Natural killer cell (primary cell): ENCODE measurements around the gene BORCS5. TPM values are rescaled to one million over a fixed set of nuclear protein-coding genes. Genes with fewer than 3 reads are reported as not detected.

Experiments used
- ATAC-seq, 3 donors: fragments of 150-1000 bp in 2 of 3; fragments of 200-7000 bp in 1 of 3; cut with Tn5 transposase; 1 replicate in 1 of 3; 2 replicates in 2 of 3; pipeline ENCODE4 v1.10.0; 2021; ENCODE audit warnings: mild to moderate bottlenecking in 2 of 3, moderate library complexity in 2 of 3
- DNase-seq, 2 donors: peaks; one replicate each; pipeline versions ENCODE4 v3.0.0 to v3.0.0-alpha.2; 2013 to 2021; ENCODE audit warnings: mixed read lengths in 1 of 2
- H3K27ac ChIP-seq: one replicate; pipeline ENCODE4 v1.5.1; 2013; ENCODE audit warnings: mild to moderate bottlenecking, low read length
- H3K27me3 ChIP-seq: one replicate; pipeline ENCODE4 v1.6.1; 2013; ENCODE audit warnings: low read length; ENCODE audit not compliant: control insufficient read depth, insufficient read depth
- H3K36me3 ChIP-seq: one replicate; pipeline ENCODE4 v1.6.1; 2013; ENCODE audit warnings: low read length; ENCODE audit not compliant: control insufficient read depth, insufficient read depth
- H3K4me1 ChIP-seq: one replicate; pipeline ENCODE4 v1.6.1; 2013; ENCODE audit warnings: low read length; ENCODE audit not compliant: control insufficient read depth, insufficient read depth
- H3K4me3 ChIP-seq: one replicate; pipeline ENCODE4 v1.5.1; 2013; ENCODE audit warnings: low read length
- H3K9me3 ChIP-seq: one replicate; pipeline ENCODE4 v1.6.1; 2013; ENCODE audit warnings: low read length; ENCODE audit not compliant: control insufficient read depth, insufficient read depth
- H3K27ac Mint-ChIP-seq, 2 donors: one replicate each; pipeline ENCODE4 v1.8.0; 2022; ENCODE audit warnings: mild to moderate bottlenecking in 2 of 2, mixed read lengths in 2 of 2, moderate library complexity in 1 of 2
- H3K27me3 Mint-ChIP-seq, 2 donors: one replicate each; pipeline ENCODE4 v1.8.0; 2022; ENCODE audit warnings: low read depth in 2 of 2, mixed read lengths in 2 of 2
- H3K36me3 Mint-ChIP-seq: one replicate; pipeline ENCODE4 v1.8.0; 2022; ENCODE audit warnings: mixed read lengths
- H3K4me1 Mint-ChIP-seq, 2 donors: one replicate each; pipeline ENCODE4 v1.8.0; 2022; ENCODE audit warnings: mixed read lengths in 2 of 2
- H3K4me3 Mint-ChIP-seq: one replicate; pipeline ENCODE4 v1.8.0; 2022; ENCODE audit warnings: mild to moderate bottlenecking, moderate library complexity, mixed read lengths
- H3K9me3 Mint-ChIP-seq, 2 donors: one replicate each; pipeline ENCODE4 v1.8.0; 2022; ENCODE audit warnings: mixed read lengths in 2 of 2
- WGBS: methylation state at CpG from one replicate; pipeline ENCODE4 v1.1.7; 2013; ENCODE audit warnings: missing lambda C conversion rate; ENCODE audit not compliant: insufficient coverage; 5-methylcytosine and 5-hydroxymethylcytosine counted together
- intact Hi-C: fragments of 100-400 bp; cut with micrococcal nuclease; formaldehyde crosslinking; loops from one replicate; pipeline ENCODE4 v1.14.2; 2022
- total RNA-seq, 4 donors: library from RNA; stranded (reverse); fragments of 120-200 nt in 1 of 4; gene quantifications; one replicate each; pipeline versions ENCODE4 v1.2.3 to v1.2.4, GENCODE V29; 2013 to 2022
- TF ChIP-seq, protein P1 (sequence below): fragments of 200-600 bp; IDR thresholded peaks from one replicate; pipeline ENCODE4 v1.8.0; 2022; ENCODE audit warnings: antibody characterized with exemption

The BORCS5 gene
- total RNA-seq, 3 donors from 2014 or later (not counting 1 experiment from before 2014, with no cell fraction given) = 28.5 to 32.8 (median 29.2) TPM

DNA sequence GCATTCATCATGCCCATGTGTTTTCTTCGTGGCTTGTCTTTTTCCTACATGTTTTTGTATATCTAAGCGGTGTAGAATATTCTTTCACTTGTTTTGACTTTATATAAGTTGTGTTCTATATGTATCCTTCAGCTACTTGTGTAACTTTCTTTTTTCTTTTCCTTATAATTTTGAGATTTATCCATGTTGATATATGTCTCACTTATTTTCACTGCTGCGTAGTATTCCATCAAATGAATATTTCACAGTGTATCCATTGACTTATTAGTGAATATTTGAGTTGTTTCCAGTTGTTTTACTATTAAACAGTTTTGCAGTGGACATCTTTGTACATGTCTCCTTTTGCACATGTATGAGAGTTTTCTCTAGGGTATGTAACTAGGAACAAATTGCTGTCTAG, 43.9 kb downstream of the BORCS5 start:
- no peaks in the 10 kb centered on the region for H3K9me3 Mint-ChIP-seq
- H3K36me3 Mint-ChIP-seq = no peaks in the 10 kb centered on the region
- Histone ChIP-seq H3K9me3 (no peaks in the 10 kb centered on the region), H3K4me1 (no peaks in the 10 kb centered on the region), H3K27me3 (no peaks in the 10 kb centered on the region), H3K36me3 (no peaks in the 10 kb centered on the region), H3K4me3 (no peak overlapping the region), H3K27ac (no peak overlapping the region)
- H3K4me3 Mint-ChIP-seq = no peak overlapping the region
- WGBS = 100% methylated on average over 1 of the region's 3 CpGs
- H3K27ac Mint-ChIP-seq = no peak overlapping the region
- H3K27me3 Mint-ChIP-seq = no peaks in the 10 kb centered on the region
- intact Hi-C loops = no loop called here
- H3K4me1 Mint-ChIP-seq = peaks cover 23 to 29% of the 10 kb centered on the region in 2 donors
- ATAC-seq (no peak), DNase-seq (no peak)
- TF ChIP-seq, protein P1, sequence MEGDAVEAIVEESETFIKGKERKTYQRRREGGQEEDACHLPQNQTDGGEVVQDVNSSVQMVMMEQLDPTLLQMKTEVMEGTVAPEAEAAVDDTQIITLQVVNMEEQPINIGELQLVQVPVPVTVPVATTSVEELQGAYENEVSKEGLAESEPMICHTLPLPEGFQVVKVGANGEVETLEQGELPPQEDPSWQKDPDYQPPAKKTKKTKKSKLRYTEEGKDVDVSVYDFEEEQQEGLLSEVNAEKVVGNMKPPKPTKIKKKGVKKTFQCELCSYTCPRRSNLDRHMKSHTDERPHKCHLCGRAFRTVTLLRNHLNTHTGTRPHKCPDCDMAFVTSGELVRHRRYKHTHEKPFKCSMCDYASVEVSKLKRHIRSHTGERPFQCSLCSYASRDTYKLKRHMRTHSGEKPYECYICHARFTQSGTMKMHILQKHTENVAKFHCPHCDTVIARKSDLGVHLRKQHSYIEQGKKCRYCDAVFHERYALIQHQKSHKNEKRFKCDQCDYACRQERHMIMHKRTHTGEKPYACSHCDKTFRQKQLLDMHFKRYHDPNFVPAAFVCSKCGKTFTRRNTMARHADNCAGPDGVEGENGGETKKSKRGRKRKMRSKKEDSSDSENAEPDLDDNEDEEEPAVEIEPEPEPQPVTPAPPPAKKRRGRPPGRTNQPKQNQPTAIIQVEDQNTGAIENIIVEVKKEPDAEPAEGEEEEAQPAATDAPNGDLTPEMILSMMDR = no peak

DNA sequence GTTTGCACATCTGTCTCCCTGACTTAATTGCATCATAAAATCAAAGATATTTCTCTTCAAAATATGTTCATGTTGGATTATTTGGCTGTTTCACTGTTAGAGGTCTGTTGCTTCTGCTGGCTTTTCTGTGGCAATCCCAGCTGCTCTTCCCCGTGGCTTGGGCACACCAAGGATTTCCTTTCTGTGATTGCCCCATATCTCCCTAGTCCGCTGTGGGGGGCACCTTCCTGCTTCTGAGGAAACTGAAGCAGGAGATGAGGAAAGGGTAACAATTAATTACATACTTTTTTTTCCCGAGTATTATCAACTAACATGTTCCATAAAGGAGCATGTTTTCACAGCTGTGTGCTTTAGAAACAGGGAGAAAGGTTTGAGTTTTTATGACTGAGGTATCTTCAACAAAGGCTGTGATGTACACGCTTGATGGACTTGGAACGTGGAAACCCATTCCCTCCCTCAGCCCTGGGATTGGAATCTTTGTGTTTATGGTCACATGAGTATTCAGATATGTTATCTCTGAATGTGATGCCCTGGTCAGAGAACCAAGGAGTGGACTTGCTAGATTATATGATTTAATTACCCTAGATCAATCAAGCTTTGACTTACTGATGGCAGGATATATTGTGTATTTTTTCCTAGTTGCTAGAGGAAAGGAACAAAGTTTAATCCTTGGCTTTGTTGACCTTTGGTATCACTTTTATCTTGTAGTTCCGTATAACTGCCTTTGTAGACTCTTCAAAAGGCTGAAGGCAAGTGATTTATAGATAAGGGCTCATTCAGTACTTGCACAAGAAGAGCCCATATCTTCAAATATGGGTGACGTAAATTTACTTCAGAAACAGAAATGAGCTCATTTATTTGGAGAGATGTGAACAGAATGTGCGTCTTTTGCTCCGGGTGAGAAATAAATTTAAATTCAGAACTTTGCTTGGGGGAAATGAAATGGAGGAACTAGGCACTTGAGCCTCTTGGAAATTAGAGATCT, 46.7 kb downstream of the BORCS5 start:
- H3K9me3 ChIP-seq = no peaks in the 10 kb centered on the region
- no peaks in the 10 kb centered on the region for H3K27me3 Mint-ChIP-seq
- H3K36me3 ChIP-seq = no peaks in the 10 kb centered on the region
- whole genome bisulfite sequencing = 78% methylated on average over 7 of the region's 9 CpGs
- H3K4me3 Mint-ChIP-seq = no peak overlapping the region
- H3K4me1 ChIP-seq = peaks cover 6% of the 10 kb centered on the region
- H3K27me3 ChIP-seq = no peaks in the 10 kb centered on the region
- H3K4me3 ChIP-seq = no peak overlapping the region
- ATAC-seq (peak in 1 of 3 donors; percentile 76), DNase-seq (peak in 1 of 2 donors; percentile 46)
- H3K9me3 Mint-ChIP-seq = no peaks in the 10 kb centered on the region
- H3K27ac ChIP-seq = no peak overlapping the region
- TF ChIP-seq, protein P1 = no peak
- H3K36me3 Mint-ChIP-seq = no peaks in the 10 kb centered on the region
- peak overlapping the region; percentile 5 to 35 for H3K27ac Mint-ChIP-seq
- intact Hi-C loops = no loop called here
- H3K4me1 Mint-ChIP-seq = peaks cover 30 to 39% of the 10 kb centered on the region in 2 donors

DNA sequence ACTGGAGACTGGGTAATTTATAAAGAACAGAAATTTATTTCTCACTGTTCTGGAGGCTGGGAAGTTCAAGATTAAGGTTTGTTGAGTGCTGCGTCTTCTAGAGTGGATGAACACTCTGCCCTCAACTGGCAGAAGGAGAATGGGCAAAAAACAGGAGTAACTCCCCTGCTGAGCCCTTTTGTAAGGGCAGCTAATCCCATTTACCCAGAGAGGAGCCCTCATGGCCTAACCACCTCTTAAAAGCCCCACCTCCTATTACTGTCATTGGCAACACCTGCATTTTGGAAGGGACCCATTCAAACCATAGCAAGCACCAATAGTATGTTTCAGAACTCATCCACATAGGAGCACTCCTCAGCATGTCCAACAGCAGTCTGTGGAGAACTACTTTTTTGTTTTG, 47.4 kb downstream of the BORCS5 start:
- peaks cover 9% of the 10 kb centered on the region for H3K4me1 ChIP-seq
- intact Hi-C loops = no loop called here
- Mint-ChIP-seq H3K27ac (peak overlapping the region; percentile 5 to 35), H3K9me3 (no peaks in the 10 kb centered on the region), H3K36me3 (no peaks in the 10 kb centered on the region), H3K4me3 (no peak overlapping the region), H3K4me1 (peaks cover 29 to 36% of the 10 kb centered on the region in 2 donors), H3K27me3 (no peaks in the 10 kb centered on the region)
- no peak overlapping the region for H3K4me3 ChIP-seq
- H3K36me3 ChIP-seq = no peaks in the 10 kb centered on the region
- 93% methylated on average over 1 of the region's 1 CpG for WGBS
- DNase-seq = no peak
- no peaks in the 10 kb centered on the region for H3K27me3 ChIP-seq
- H3K27ac ChIP-seq = no peak overlapping the region
- ATAC-seq = no peak
- H3K9me3 ChIP-seq = no peaks in the 10 kb centered on the region
- TF ChIP-seq, protein P1 = no peak
